SHP77 treated with DMSO at 0.1 percent for 48 hours (cell line): Measurements from ENCODE around the gene VPS26C.
"Not testable (repeated sequence)": the region's sequence is repeated elsewhere in the genome, so short reads cannot be mapped to it uniquely, and the experiment has no call there.

Experiments
- DNase-seq: peaks from one replicate; lab custom pipeline; 2025; lab: John Stamatoyannopoulos, UW

The VPS26C gene

GRCh38 chr21:37267269-37268185 is at the start of gene VPS26C:
TSS of gene VPS26C (minus strand) at chr21:37267334. CDS start at chr21:37267294, 40 bp downstream.
- peak; percentile 94 for DNase-seq

GRCh38 chr21:37316072-37316471 is 48.9 kb upstream of the VPS26C start:
- not testable (repeated sequence) for DNase-seq

GRCh38 chr21:37300114-37300751 is 33.1 kb upstream of the VPS26C start:
- DNase-seq = no peak

GRCh38 chr21:37297364-37297763 is 30.2 kb upstream of the VPS26C start:
- no peak for DNase-seq

- DNase-seq = no peak
Observed at GRCh38 chr21:37294679-37295078, 27.5 kb upstream of the VPS26C start.

- no peak for DNase-seq
Observed at GRCh38 chr21:37292941-37293340, 25.8 kb upstream of the VPS26C start.

GRCh38 chr21:37292041-37292440 is 24.9 kb upstream of the VPS26C start:
- no peak for DNase-seq

GRCh38 chr21:37283191-37283710 is 16.1 kb upstream of the VPS26C start:
- DNase-seq = not testable (repeated sequence)

- peak; percentile 2 for DNase-seq
Observed at GRCh38 chr21:37282602-37283001, 15.5 kb upstream of the VPS26C start.

GRCh38 chr21:37281993-37282392 is 14.9 kb upstream of the VPS26C start:
- peak; percentile 11 for DNase-seq

GRCh38 chr21:37281579-37281978 is 14.4 kb upstream of the VPS26C start:
- DNase-seq = no peak

- not testable (repeated sequence) for DNase-seq
Observed at GRCh38 chr21:37279271-37279670, 12.1 kb upstream of the VPS26C start.

- no peak for DNase-seq
Observed at GRCh38 chr21:37278199-37278598, 11.1 kb upstream of the VPS26C start.

- DNase-seq = no peak
Observed at GRCh38 chr21:37276377-37276776, 9.2 kb upstream of the VPS26C start.

- no peak for DNase-seq
Observed at GRCh38 chr21:37273911-37274690, 7.0 kb upstream of the VPS26C start.

- no peak for DNase-seq
Observed at GRCh38 chr21:37273440-37273839, 6.3 kb upstream of the VPS26C start.

GRCh38 chr21:37272897-37273296 is 5.8 kb upstream of the VPS26C start:
- no peak for DNase-seq

- no peak for DNase-seq
Observed at GRCh38 chr21:37270576-37271365, 3.6 kb upstream of the VPS26C start.

GRCh38 chr21:37269481-37269880 is 2.3 kb upstream of the VPS26C start:
- DNase-seq = no peak

GRCh38 chr21:37268186-37268503 is 1.0 kb upstream of the VPS26C start:
- no peak for DNase-seq

GRCh38 chr21:37266515-37267221 is 466 bp downstream of the VPS26C start:
- DNase-seq = peak; percentile 23
